Nephron (organoid): ENCODE data around the gene UBL3.

Experiments used
- H3K27ac Mint-ChIP-seq, 3 experiments: 2 replicates each; pipeline ENCODE4 v1.8.0; 2020; ENCODE audit warnings: mixed read lengths in 3 of 3, mild to moderate bottlenecking in 2 of 3, moderate library complexity in 1 of 3
- H3K27me3 Mint-ChIP-seq: 2 replicates; pipeline ENCODE4 v1.8.0; 2021; ENCODE audit warnings: low read depth, mild to moderate bottlenecking, moderate library complexity, mixed read lengths
- H3K36me3 Mint-ChIP-seq: 2 replicates; pipeline ENCODE4 v1.8.0; 2020; ENCODE audit warnings: low read depth, mixed read lengths
- H3K4me1 Mint-ChIP-seq: 2 replicates; pipeline ENCODE4 v1.8.0; 2020; ENCODE audit warnings: mixed read lengths
- H3K4me3 Mint-ChIP-seq, 3 experiments: 2 replicates each; pipeline ENCODE4 v1.8.0; 2020; ENCODE audit warnings: mild to moderate bottlenecking in 3 of 3, mixed read lengths in 3 of 3, moderate library complexity in 2 of 3
- H3K9me3 Mint-ChIP-seq: 2 replicates; pipeline ENCODE4 v1.8.0; 2020; ENCODE audit warnings: mixed read lengths
- CTCF ChIP-seq, 3 experiments: fragments of 200-600 bp; sonication (generic); IDR thresholded peaks; one replicate each; pipeline ENCODE4 v1.5.0; 2021; ENCODE audit warnings: antibody characterized with exemption in 3 of 3; ENCODE audit not compliant: unreplicated experiment in 3 of 3

Gene UBL3

GRCh38 chr13:29805994-29806979, 44.1 kb downstream of the UBL3 start:
- TF ChIP-seq CTCF (IDR thresholded peaks at IDR 0.05; ENCODE audit: unreplicated experiment in 3 of 3), result no peak
- Mint-ChIP-seq H3K9me3 (no peaks in the 10 kb centered on the region), H3K4me3 (no peak overlapping the region), H3K4me1 (peaks cover 16% of the 10 kb centered on the region), H3K36me3 (no peaks in the 10 kb centered on the region), H3K27me3 (no peaks in the 10 kb centered on the region), H3K27ac (no peak overlapping the region)

- H3K36me3 Mint-ChIP-seq, result no peaks in the 10 kb centered on the region
- no peaks in the 10 kb centered on the region for H3K4me1 Mint-ChIP-seq
- no peaks in the 10 kb centered on the region for H3K27me3 Mint-ChIP-seq
- no peak overlapping the region for H3K27ac Mint-ChIP-seq
- no peaks in the 10 kb centered on the region for H3K9me3 Mint-ChIP-seq
- TF ChIP-seq CTCF (IDR thresholded peaks at IDR 0.05; ENCODE audit: unreplicated experiment in 3 of 3), result no peak
- H3K4me3 Mint-ChIP-seq, result no peak overlapping the region
These were observed 47.2 kb downstream of the UBL3 start for GRCh38 chr13:29803221-29803620.

GRCh38 chr13:29802621-29803020, 47.8 kb downstream of the UBL3 start:
- Mint-ChIP-seq H3K4me3 (no peak overlapping the region), H3K27ac (no peak overlapping the region), H3K27me3 (no peaks in the 10 kb centered on the region), H3K9me3 (no peaks in the 10 kb centered on the region), H3K4me1 (no peaks in the 10 kb centered on the region), H3K36me3 (no peaks in the 10 kb centered on the region)
- no peak for TF ChIP-seq CTCF (IDR thresholded peaks at IDR 0.05; ENCODE audit: unreplicated experiment in 3 of 3)

GRCh38 chr13:29801737-29802305, 48.6 kb downstream of the UBL3 start:
- H3K4me3 Mint-ChIP-seq, result no peak overlapping the region
- H3K4me1 Mint-ChIP-seq, result no peaks in the 10 kb centered on the region
- TF ChIP-seq CTCF (IDR thresholded peaks at IDR 0.05; ENCODE audit: unreplicated experiment in 3 of 3), result no peak
- H3K36me3 Mint-ChIP-seq, result no peaks in the 10 kb centered on the region
- no peaks in the 10 kb centered on the region for H3K27me3 Mint-ChIP-seq
- H3K27ac Mint-ChIP-seq, result no peak overlapping the region
- H3K9me3 Mint-ChIP-seq, result no peaks in the 10 kb centered on the region

- Mint-ChIP-seq H3K9me3 (no peaks in the 10 kb centered on the region), H3K4me3 (no peak overlapping the region), H3K4me1 (no peaks in the 10 kb centered on the region), H3K27me3 (no peaks in the 10 kb centered on the region), H3K36me3 (no peaks in the 10 kb centered on the region), H3K27ac (no peak overlapping the region)
- no peak for TF ChIP-seq CTCF (IDR thresholded peaks at IDR 0.05; ENCODE audit: unreplicated experiment in 3 of 3)
These were observed 49.3 kb downstream of the UBL3 start for GRCh38 chr13:29801102-29801501.
